Measurements from ENCODE around the gene RAB30.

The RAB30 gene

DNA sequence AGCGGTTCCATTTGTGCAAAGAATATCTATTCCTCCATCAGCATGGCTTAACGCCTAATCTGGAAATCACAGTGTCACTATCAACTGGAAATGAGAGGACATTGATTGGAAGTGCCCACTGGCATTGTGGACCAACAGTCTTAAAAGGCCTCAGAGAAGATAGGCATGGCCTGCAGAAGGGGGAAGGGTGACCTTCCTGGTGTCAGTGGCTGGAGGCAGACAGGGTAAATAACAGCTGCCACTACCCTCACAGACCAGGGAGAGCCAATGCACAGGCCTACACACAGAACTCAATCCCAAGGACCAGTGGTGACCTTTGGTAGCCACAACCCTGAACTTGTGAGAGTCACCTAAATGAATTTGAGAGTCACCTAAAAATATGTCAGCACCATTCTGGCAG, 134.1 kb downstream of the RAB30 start:
- no peak for DNase-seq

- no peak for DNase-seq
Observed at GRCh38 chr11:82936261-82936660, 135.4 kb downstream of the RAB30 start.

GRCh38 chr11:82932564-82932963, 139.1 kb downstream of the RAB30 start:
- DNase-seq, result no peak

- DNase-seq, result no peak
Observed at GRCh38 chr11:82930734-82931133, 141.0 kb downstream of the RAB30 start.

DNA sequence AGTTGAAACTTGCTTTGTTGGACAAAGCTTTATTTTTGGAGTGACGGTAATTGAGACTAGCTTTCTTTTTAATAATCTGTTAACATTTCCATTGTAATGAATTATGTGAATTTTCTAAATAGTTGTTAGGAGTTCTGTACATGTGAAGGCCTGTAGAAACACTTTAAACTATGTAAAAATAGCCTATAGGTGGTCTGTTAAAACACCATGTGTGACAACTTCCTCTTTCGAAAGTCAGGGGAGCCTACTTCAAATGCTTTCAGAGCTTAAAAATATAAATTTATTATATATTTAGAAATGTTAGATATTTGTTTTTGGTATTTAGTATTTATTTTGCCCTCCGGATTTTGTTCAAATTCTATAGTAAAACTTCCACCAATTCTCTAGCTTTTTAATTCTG, 141.5 kb downstream of the RAB30 start:
- DNase-seq, result peak; percentile 5 to 7

- no peak for DNase-seq
Observed at GRCh38 chr11:82929121-82929520, 142.6 kb downstream of the RAB30 start.

DNA sequence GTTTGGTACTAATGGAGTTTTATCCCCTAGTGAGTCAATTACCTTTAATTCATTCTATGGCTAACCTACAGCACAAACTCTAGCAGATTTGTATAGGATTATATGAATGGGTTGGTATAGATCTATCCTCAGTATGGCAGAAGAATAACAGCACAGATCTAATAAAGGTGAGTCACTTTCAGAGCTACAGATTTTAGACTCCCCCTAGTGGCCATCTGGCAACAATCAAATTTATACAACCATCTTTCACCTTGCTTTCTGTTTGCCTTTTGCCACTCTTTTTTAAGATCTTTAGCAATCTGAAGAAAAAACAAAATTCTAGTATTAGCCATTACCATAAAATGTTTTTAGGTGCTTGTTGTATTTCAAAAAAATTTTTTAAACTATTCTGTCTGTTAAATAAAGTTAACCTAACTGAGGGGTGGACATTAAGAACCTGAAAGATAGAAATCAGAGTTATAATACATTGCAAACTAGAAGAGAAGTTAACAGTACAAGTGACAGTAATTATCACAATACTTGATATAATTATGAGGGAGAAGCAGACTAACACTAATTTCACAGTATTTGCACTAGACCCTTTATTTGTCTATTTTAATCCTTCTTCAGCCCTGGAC, 144.3 kb downstream of the RAB30 start:
- peak; percentile 65 to 66 for DNase-seq

DNA sequence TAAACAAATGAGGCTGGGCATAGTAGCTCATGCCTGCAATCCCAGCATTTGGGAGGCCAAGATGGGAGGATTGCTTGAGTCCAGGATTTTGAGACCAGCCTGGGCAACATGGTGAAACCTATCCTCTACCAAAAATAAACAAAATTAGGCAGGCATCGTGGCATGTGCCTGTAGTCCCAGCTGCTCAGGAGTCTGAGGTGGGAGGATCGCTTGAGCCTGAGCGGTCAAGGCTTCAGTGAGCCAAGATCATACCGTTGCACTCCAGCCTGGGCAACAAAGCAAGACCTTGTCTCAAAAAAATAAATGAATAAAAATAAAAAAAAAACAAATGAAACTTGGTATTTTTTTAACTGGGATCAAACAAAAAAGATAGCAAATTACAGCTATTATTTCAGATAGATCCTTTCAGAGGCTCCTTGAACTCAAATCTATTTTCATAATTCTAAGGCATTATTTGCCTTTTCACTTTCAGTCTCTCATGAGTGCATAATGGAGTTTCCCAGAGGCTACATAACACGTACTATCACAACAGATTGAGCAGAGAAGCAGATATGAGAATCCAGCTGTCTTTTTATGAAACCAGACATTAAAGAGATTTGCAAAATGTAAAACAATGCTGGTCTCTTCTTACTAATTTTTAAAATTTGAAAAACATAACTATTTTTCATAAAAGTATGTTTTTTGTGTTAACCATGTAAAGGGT, 147.0 kb downstream of the RAB30 start:
- DNase-seq, result no peak
